GM19452 (cell line): Measurements from ENCODE around the gene ABTB2.

Experiments used
- ATAC-seq: cut with Tn5 transposase; IDR thresholded peaks from one replicate; pipeline ENCODE4 v1.9.1; 2021; ENCODE audit not compliant: unreplicated experiment

The ABTB2 gene

DNA sequence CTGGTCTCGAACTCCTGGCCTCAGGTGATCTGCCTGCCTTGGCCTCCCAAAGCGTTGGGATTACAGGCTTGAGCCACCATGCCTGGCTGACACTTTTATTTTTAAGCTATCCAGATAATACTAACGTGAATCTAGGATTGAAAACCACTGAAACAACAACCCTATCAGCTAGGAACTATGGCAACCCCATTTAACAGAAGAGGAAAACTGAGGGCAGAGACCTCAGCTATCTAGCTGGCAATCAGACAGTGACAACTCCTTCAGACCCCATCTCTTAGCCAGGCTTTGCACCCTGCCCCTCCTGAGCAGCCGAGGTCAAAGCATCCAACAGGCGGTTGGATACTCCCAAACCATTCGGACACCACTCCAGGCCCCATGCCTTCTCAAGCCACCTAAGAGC is 14.1 kb downstream of the ABTB2 start:
- ATAC-seq: no peak

DNA sequence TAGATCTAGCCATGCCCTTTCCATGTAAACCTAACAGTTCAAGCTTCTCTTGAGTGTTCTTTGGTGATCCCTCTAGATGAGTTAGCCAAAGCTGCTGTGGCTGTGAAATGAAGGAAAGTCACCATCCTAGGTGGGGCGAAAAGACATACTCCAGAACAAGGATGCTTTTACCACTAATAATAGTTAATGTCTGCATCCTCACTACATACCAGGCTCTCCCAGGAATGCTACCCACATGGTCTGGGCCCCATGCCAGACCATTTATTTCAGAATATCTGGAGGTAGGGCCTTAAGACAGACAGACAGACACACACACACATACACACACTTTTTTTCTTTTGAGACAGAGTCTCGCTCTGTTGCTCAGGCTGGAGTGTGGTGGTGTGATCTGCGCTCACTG is 14.7 kb downstream of the ABTB2 start:
- ATAC-seq: no peak

DNA sequence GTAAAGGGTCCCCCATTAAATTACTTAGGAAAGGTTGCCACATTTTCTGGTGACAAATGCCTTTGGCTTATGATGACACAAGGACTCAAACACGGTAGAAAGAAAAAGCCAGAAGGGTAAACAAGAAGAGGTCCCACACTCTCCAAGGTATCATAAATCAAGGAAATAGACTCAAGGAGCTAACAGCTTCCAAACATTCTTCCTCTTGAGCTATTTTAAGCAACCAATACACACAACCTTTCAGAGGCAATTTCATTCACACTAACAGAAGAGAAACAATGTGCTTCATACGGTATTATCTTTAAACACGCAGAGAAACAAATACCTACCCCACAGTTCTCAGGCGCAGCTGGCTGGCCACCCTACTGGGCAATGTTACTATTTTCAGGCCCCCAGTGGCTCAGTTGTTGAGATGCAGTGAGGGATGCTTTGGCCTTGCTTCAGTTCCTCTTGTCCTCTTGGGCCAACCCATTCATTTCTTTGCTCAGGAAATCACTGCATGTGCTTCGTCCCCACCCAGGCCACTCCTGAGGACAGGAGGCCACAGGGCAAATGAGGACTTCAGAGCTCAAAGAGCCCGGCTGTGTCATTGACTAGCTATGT is 15.8 kb downstream of the ABTB2 start:
- ATAC-seq: no peak

DNA sequence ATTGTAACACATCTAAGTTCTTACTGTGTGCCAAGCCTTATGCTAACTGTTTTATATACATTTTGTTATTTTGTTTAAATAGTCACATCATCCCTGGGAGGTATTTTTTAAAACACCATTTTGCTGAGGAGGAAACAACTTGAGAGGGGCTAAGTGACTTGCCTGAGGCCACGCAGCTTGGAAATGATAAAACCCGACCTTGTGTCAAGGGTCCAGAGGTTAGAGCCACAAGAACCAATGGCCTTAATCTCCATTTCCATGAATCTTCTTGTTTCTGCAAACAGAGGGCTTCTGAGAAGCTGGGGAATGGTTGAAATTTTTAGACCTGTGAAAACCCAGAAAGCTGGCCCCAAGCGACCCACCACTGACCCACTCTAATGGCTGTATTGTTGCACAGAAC is 16.7 kb downstream of the ABTB2 start:
- no peak for ATAC-seq

DNA sequence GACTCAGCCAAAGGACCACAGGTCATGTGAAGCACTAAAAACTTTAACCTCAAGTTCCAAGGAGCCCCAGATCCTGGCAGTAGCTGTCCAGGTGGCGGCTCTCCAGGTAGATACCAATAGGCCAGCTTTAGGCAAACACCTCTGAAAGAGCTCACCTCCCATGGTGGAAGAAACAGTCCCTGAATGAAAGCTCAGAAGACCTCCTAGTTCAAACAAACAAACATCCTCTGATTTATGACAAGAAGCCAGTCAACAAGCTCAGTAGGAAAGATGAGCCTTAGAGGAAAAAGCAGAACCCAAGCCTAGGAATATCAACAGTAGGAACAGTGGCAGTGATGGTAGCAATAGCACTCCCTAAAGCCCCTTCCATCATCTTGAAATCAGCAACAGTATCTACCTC is 17.2 kb downstream of the ABTB2 start:
- ATAC-seq: no peak

DNA sequence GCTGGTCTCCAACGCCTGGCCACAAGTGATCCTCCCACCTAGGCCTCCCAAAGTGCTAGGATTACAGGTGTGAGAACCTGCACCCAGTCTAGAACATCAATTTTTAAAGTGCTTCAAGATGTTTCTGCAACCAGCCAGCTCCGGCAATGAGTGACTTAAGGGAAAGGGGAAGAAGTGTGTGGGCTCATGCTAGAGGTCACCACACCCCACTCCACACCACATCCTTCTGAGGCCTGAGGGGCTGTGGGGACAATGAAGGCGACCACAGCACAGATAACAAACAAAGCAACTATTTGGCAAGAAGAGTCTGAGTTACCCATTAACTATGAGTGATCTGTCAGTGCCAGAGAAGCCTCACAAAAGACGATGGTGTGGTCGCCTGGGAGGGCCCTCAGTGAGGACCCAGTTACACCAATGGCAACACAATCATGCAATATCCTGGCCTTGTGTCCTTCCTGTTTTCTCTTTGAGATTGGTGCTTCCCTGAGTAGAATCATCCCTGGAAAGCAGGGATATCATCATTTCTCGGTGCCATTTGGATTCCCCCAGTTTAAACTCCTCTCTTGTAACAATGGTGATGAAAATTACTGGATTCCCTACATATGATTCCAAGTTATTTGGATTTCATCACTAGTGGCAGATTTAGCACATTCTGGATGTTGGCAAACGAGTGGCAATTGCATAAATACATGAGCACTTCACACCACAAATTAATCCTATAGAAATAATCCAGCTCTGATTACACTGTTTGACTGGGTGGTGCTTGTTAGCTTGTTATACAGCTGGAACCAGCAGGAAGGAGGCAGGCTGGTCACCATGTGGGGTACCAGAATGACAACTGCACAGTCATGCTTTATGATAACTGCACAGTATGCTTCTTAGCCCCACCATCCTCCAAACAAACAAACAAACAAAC is 18.4 kb downstream of the ABTB2 start:
- peak; percentile 87 for ATAC-seq

DNA sequence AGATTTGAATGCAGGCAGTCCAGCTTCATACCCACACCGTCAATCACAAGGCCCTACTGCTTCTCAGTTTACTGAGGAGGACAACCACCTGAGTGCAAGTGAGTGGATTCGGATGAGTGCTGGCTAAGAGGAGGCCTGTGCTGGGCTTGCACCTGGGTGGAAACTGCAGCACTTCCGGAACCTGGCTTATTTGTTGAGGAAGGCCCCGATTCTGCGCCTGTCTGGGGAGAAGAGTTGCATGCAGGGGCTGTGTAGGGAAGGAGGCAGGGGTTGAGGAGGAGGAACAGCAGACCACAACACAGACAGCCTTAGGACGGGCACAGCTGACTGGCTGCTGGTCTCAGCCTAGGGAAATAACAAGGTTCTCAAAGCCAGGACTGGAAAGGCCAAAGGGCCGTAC is 20.8 kb downstream of the ABTB2 start:
- no peak for ATAC-seq

DNA sequence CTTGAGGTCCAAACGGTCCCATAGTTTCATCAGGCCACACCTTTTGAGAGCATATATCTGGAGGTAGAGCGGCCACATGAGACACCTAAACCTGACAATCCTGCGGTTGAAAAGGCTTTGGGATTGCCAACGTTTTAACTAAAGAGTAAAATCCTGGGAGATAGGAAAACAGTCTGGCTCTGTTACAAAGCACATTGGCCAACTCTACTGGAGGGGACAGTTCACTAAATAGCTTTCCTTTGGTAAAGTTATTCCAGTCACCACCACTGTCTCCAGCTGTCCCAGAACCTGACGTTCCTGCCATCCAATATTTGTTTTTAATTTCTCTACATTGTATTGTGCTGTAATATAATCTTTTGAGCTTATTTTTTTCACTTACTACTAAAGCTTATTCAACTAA is 22.0 kb downstream of the ABTB2 start:
- no peak for ATAC-seq

DNA sequence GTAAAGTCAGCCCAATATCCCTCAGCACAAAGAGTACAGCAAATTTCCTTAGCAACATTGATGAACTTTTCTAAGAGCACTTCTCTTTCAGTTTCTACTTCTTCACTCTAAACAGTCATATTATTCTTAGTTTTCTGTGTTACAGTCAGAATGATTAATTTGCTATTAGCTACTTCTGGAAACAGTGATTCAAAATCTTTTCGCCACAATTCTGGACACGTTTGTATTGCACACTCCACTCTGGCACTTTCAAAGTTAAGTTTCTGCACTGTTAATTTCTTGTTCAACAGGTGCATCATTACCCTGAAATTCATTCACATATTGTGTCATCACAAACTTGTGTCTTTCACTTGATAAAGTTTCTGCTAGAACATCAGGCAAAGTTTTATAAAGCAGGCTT is 22.5 kb downstream of the ABTB2 start:
- ATAC-seq: no peak

DNA sequence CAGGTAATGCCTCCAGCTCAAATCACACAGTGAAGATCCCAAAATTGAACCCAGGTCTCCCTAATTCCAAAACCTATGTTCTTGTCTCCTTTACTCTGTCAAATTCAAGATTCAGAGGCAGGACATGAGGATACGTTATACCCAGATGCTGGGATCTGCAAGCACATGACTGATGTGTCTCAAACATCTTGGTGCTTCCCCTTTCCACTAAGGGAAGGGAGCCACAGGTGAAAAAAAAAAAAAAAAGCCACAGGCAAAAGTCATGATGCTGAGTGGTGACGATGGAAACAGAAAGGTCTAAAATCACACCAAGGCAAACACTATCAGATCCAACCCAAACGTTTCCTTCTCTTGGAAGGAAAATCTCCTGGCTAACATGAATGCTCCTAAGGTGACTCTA is 24.0 kb downstream of the ABTB2 start:
- ATAC-seq: no peak

DNA sequence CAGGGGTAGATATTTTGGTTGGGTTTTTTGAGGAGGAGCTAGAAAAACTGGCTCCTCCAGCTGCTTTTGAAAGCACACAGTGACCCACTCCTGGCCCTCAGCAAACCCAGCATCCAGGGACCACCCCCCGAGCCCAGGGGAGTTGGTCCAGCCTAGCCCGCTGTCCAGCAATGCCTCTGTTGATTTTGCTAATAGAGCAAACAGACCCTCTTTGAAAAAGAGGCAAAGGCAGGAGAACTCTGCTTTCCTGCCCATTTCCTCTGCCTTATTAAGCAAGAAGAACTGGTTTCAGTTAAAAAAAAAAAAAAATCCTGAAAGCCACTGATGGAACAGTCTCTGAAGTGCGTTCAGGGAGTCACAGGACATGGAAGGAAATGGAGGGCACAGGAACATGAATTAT is 25.3 kb downstream of the ABTB2 start:
- ATAC-seq: no peak

DNA sequence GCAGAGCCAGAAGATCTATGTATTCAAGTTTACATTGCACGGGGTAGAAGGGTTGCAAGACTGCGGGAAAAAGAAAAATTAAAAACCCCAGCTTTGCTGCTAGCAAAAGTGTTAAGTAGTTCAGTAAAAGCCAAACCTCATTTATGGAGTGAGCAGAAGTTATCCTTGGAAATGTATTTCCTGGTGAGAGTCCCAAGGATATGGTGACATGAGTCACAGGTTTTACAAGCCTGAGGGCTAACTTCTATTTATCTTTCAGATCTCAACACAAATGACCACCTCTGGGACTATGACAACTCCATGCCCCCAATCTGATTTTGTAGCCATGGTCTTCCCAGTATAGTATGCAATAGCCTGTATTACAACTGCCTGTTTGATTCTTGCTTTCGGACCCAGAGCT is 26.1 kb downstream of the ABTB2 start:
- no peak for ATAC-seq

DNA sequence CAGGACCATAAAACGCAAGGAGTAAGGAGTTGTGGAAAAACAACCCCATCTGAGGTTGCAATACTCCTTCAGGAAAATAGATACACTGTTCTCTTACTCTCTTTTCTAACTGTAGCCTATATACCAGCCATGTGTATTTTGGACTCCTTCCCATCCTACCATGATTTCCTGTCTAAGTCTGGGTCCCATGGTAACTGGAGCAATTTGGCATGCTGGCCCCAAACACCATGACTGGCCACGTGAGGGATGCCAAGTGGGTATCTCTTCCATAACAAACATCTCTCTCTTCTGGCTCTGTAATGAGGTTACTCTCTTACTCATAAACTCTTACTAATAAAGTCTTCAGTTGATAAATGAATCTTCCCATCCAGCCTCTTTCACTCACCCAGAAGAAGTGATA is 26.5 kb downstream of the ABTB2 start:
- ATAC-seq: no peak

DNA sequence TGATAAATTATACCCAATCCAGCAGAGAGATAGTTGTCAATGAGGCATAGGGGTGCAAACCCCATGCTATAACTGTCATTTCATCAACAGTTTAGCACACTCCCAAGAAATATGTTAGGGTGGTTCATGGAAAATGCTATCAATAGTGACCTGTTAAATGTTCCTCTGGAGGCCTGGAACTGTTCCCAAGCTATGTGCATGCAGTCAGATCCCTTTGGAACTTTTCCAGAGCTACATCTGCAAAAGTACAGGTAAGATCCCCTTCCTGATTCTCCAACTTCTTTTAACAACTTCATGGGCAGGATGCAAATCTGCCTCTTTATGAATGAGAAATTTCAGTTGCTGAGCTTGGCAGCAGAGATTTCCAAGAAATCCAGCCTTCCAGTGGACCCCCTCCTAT is 27.2 kb downstream of the ABTB2 start:
- ATAC-seq: no peak

DNA sequence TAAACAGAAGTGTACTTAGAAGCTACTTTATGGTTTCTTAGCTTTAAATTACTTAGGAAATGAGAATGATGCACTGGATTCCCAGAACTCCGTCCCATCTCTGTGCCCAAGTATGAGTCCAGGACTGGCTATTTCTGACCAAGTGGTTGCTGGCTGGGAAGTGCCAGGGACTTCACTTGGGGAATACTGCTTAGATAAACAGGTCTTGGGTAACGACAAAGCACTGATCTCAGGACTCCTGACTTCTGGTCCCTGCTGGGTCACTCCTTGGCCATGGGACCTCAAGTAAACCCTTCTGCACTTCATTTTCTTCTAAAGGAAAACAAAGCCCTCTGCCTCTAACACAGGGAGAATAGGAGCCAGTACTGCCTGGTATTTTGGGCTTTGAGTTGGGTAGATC is 27.9 kb downstream of the ABTB2 start:
- no peak for ATAC-seq

DNA sequence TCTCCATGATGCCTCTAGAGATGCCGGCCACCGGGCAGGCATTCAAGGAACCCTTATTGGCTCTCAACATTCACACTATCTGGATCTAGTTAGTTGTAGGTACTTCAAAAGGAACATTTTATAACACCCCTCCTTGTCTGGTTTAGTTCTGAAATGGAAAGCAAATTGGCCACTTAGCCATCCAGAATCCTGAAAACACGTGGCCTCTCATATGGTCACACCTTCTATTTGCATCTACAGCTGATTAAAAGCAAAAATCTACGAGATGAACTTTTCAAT is 29.2 kb downstream of the ABTB2 start:
- ATAC-seq: no peak

DNA sequence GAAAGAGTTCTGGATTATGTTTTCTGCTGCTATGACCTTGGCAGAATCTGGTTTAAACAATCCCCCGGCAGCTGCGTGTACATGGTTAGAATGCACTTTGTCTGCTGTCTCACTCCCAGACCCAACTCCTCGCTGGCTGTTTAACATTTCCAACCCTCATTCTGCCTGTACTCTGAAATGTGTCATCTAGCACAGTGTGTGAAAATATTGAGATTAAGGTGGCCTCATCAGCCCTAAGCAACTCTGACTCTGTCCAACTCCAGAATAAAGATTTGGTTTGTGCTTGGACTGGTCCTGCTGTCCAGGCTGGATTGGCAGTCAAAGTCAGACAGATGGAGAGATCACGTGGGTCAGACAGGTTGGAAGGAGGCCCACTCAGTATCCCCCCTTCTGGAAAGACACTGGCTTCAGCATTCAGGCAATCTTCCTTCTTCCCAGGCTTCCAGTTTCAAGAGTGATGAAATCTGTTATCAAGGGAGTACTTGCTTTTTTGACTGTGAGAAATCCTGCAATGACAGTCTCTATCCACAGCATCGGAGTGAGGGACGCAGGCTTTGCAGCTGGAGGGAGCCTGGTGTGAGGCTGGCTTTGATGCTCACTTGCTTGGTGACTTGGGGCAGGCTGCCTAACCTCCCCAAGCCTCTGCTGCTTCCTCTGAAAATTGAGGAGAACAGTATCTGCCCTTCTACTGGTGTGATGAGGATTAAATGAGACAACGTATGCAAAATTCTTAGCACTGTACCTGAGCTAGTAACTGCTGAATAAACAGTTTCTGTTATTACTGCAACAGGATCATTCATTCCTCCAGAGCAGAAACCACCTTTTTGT is 29.8 kb downstream of the ABTB2 start:
- no peak for ATAC-seq

DNA sequence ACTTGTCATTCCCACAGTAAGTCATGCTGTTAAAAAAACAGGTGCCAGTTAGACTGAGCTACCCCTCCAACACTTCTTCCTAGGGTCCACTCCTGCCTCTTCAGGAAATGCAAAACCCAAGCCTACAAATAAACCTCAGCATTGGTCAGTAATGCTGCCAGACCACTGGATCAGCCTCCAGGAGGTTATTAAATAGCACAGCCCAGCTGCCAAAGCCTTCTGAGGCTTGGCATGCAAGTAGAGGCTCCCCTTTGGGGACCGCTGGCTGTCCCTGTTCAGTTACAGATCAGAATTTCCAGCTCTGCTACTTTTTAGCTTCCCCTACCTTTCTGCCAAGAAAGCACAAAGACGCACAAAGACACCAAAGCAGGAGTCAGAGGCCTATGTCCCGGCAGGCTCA is 33.3 kb downstream of the ABTB2 start:
- ATAC-seq: no peak

DNA sequence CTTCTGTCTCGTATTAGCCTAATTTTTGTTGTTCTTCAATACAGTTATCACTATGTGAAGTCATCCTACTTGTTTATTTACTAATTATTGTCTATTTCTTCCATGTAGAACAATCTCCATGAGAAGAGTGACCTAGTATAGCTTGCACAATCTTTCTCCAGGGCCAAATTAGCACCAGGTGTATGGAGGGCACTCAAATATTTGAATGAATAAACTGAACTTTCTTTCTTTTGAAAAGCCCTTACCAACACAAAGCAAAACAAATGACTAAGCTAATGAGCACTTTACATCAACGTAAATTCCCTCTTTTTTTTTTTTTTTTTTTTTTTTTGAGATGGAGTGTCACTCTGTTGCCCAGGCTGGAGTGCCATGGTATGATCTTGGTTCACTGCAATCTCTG is 34.2 kb downstream of the ABTB2 start:
- no peak for ATAC-seq

DNA sequence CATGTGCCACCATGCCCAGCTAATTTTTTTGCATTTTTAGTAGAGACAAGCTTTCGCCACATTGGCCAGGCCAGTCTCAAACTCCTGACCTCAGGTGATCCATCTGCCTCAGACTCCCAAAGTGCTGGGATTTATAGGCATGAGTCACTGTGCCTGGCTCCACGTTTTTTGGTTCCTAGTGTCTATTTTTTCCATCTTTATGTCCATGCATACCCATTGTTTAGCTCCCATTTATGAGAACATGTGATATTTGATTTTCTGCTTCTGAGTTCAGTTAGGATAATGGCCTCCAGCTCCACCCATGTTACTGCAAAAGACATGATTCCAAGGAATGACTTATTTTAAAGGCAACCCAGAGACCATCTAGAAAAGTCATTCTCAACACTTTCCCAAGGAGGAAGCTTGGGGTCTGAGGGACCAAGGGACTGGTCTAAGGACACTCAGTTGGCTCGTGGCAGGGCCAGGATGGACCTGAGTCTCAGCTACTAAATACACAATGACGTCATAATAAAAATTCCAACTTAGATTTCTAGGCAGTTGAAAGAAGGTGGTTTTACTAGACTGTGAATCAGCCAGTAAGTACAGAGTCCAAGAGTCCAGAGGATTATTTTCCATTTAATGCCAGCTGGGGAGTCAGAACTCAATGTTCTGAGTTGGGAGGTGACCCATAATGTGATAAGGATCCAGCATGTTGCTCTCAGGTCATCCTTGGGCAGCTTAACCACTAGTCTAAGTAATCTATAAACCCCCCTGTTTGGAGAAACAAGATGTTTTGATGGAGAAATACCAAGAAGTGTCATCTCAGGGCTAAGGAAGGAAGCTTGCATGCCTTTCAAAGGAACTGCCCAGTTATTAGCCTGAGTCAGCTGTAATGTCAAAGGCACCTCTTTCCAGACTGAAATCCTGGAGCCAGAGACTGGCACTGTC is 39.4 kb downstream of the ABTB2 start:
- no peak for ATAC-seq

DNA sequence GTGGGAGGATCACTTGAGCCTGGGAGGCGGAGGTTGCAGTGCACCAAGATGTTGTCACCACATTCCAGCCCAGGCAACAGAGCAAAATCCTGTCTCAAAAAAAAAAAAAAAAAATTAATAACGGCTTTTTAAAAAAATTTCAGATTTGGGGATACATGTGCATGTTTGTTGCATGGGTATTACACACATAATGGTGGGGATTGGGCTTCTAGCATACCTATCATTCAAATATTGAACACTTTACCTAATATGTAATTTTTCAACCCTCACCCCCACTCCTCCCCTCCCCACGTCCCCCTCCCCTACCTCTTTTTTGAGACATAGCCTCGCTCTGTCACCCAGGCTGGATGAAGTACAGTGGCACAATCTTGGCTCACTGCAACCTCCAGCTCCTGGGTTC is 40.1 kb downstream of the ABTB2 start:
- ATAC-seq: no peak
